NB4 (cell line): ENCODE measurements around the gene KRTAP27-1.

Experiments used
- DNase-seq: peaks from one replicate; pipeline ENCODE4 v3.0.0; 2010; ENCODE audit warnings: low read depth
- H3K4me3 ChIP-seq: one replicate; pipeline ENCODE4 v1.5.1; 2011; ENCODE audit warnings: mild to moderate bottlenecking, low read depth, low read length, moderate library complexity
- CTCF ChIP-seq: IDR thresholded peaks from one replicate; pipeline ENCODE4 v1.5.1; 2012; ENCODE audit warnings: low read depth, low read length
- MYC ChIP-seq: IDR thresholded peaks from 2 replicates; pipeline ENCODE4 v1.6.1; 2011; ENCODE audit warnings: low read depth, low read length
- POLR2A ChIP-seq: IDR thresholded peaks from 2 replicates; pipeline ENCODE4 v1.6.1; 2011; ENCODE audit warnings: mild to moderate bottlenecking; ENCODE audit not compliant: insufficient read length; ENCODE audit errors: extremely low read depth

KRTAP27-1 gene

DNA sequence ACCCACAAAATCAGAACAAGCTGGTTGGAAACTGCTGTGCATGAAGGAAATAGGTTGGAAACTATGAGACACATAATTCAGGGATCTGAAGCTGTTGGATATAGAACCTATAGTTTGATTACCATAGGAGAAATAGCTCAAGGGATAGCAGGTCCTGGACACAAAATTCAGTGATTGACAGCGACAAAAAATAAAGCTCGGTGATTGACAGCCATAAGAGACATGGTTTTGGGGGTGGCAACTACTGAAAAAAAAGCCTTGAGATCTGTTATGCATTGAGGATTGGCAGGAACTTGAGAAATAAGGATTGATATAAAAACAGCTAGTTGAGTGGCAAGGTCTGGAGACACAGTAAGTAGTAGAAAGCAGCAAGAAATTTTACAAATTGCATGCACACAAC, 48.3 kb downstream of the KRTAP27-1 start, which contains the start of gene KRTAP25-1:
TSS of gene KRTAP25-1 (minus strand) at position 300 of the 400 bp plus-strand sequence. CDS start at position 276, 24 bp downstream.
- no peak for TF ChIP-seq CTCF
- TF ChIP-seq POLR2A, result no peak
- no peak for TF ChIP-seq MYC
- no peak for DNase-seq
- no peak within 1 kb of the TSS for H3K4me3 ChIP-seq
